ENCODE data around the gene OMA1.
"Not testable (repeated sequence)": the region's sequence is repeated elsewhere in the genome, so short reads cannot be mapped to it uniquely, and the experiment has no call there.

The OMA1 gene

GRCh38 chr1:58555393-58555792 is 8.9 kb upstream of the OMA1 start:
- no peaks in the 10 kb centered on the region for H3K27me3 ChIP-seq (ENCODE audit: control insufficient read depth, insufficient read depth, low read length)
- H3K9ac ChIP-seq (ENCODE audit: low read depth, low read length), result no peak overlapping the region
- no peaks in the 10 kb centered on the region for H3K9me3 ChIP-seq (ENCODE audit: control insufficient read depth, insufficient read depth, low read length)
- H3K4me1 ChIP-seq (ENCODE audit: control insufficient read depth, insufficient read depth, low read length), result no peaks in the 10 kb centered on the region
- no peaks in the 10 kb centered on the region for H3K36me3 ChIP-seq (ENCODE audit: control insufficient read depth, insufficient read depth, low read length)
- no peak overlapping the region for H3K27ac ChIP-seq (ENCODE audit: low read depth, low read length)
- no peak overlapping the region for H3K4me3 ChIP-seq (ENCODE audit: low read depth, low read length)

DNA sequence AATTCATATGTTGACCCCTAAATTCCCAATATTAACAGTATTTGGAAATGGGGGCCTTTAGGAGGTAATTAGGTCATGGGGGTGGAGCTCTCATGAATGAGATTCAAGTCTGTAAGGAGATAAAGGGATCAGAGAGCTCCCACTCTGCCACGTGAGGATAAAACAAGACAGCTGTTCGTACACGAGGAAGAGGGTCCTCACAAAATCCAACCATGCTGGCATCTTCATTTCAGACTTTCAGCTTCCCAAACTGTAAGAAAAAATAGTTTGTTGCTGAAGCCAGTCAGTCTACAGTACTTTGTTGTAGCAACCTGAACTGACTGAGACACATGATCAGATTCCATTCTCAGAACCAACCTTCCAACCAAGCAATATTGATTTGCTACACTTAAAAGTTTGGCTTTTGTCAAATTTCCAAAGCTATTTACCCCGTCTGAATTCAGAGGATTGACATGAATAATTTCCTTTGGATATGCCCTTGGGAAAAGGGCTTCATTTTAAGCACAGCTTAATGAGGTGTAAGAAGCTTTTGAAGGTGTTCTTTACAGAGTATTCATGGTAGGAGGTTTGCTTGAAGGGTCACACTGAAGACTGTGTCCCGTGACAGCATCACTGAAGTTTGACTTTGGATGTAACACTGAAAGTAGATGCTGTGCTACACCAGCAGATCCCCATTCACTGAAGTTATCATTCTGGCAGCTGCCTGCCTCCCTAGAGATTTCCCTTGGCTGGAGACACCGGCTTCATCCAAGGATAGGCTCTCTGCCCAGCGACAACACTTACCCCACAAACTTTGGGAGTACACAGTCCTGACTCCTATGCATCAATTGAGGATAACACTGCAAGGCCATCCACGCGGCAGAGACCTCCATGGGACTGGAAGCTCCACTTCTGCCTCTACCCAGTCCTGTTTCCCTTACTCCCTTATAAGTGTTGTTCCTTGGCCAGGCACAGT is 4.9 kb upstream of the OMA1 start:
- H3K9me3 ChIP-seq (ENCODE audit: control insufficient read depth, insufficient read depth, low read length), result no peaks in the 10 kb centered on the region
- H3K36me3 ChIP-seq (ENCODE audit: control insufficient read depth, insufficient read depth, low read length), result no peaks in the 10 kb centered on the region
- H3K4me3 ChIP-seq (ENCODE audit: low read depth, low read length), result no peak overlapping the region
- no peak overlapping the region for H3K9ac ChIP-seq (ENCODE audit: low read depth, low read length)
- H3K27ac ChIP-seq (ENCODE audit: low read depth, low read length), result no peak overlapping the region
- no peaks in the 10 kb centered on the region for H3K27me3 ChIP-seq (ENCODE audit: control insufficient read depth, insufficient read depth, low read length)
- H3K4me1 ChIP-seq (ENCODE audit: control insufficient read depth, insufficient read depth, low read length), result no peaks in the 10 kb centered on the region

DNA sequence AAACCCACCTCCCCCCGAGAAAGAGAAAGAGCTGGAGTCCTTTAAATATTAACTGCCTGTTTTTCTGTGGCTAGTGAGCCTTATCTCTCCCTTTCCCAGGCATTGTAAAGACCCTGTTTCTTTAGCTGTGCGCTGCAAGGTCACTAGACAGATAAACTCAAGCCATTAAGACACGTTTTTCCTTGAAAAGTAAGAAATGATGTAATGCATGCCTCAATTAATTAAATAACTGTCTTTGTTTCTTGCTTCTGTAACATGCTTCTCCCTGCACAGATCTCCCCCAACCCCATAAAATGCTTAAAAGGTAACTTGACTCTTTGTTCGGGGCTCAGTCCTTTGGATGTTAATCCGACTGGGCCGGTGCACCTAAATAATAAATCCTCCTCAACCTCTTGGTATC is 2.8 kb upstream of the OMA1 start:
- not testable (repeated sequence) for H3K9ac ChIP-seq (ENCODE audit: low read depth, low read length); H3K27ac ChIP-seq (ENCODE audit: low read depth, low read length); H3K4me3 ChIP-seq (ENCODE audit: low read depth, low read length); H3K36me3 ChIP-seq (ENCODE audit: control insufficient read depth, insufficient read depth, low read length); H3K27me3 ChIP-seq (ENCODE audit: control insufficient read depth, insufficient read depth, low read length); H3K9me3 ChIP-seq (ENCODE audit: control insufficient read depth, insufficient read depth, low read length)
- H3K4me1 ChIP-seq (ENCODE audit: control insufficient read depth, insufficient read depth, low read length), result peaks cover 10% of the 10 kb centered on the region; the same call in 1 of the 2 replicates

DNA sequence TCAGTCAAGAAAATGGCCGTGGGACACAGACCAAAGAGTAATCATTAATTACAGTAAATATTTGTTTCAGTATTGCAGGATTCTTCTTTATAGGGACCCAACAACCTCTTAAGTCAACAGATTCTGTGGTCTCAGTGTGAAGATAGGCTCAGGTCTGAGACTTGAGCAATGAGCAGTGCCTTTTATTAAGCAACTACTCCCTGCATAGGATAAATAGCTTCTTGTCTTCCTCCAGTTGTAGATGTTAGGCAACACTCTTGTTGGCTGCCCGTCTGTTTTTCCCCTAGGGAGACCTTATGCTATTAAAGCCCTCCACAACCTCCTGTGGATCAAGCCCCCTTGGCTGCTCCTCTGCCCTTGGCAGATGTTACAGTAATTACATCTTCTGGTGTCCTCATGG is 1.8 kb upstream of the OMA1 start:
- no peak overlapping the region for H3K9ac ChIP-seq (ENCODE audit: low read depth, low read length)
- no peak overlapping the region for H3K4me3 ChIP-seq (ENCODE audit: low read depth, low read length)
- H3K27me3 ChIP-seq (ENCODE audit: control insufficient read depth, insufficient read depth, low read length), result no peaks in the 10 kb centered on the region
- H3K9me3 ChIP-seq (ENCODE audit: control insufficient read depth, insufficient read depth, low read length), result no peaks in the 10 kb centered on the region
- no peaks in the 10 kb centered on the region for H3K36me3 ChIP-seq (ENCODE audit: control insufficient read depth, insufficient read depth, low read length)
- H3K27ac ChIP-seq (ENCODE audit: low read depth, low read length), result no peak overlapping the region
- peaks cover 10% of the 10 kb centered on the region; the same call in 1 of the 2 replicates for H3K4me1 ChIP-seq (ENCODE audit: control insufficient read depth, insufficient read depth, low read length)

DNA sequence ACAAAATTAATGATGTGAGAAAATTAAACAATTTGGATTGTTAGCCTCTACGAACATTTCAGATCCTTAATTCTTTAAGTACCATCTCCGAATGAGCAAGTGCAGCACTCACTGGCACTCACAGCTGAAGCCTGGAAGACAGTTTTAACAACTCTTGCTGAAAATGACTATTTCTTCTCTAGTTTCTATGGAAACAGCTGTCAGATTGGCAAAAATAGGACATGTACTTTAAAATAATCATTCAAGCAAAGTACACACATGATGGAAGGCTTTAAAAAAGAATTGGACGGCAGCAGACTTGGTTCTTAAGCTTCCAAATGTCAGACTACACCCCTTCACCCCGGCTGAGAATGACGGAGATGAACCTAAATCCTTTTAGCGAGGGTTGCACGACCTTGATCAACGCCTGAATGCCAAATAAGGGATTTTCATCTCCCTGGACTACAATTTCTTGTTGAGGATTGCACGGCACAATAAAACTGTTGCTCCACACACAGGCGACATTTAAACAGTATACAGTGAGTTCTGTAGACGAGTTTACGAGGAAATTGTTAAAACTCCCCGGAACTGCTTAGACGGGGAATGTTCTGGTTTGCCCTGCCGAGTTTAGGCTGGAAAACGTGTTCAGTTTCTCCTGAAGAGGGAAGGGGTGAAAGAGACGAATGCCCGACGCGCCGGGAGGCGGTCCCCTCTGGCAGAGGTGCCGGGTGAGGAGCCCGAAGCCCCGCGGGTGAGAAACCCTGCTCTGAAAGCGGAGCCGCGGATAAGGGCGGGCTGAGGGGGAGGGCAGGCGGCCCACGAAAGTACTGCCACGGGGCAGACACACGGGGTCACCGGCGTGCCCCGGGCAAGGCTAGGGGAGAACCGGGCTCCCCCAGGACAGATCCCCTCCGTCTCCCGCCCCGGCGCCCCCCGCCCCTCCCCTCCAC is 671 bp downstream of the OMA1 start:
- Histone ChIP-seq H3K9me3 (ENCODE audit: control insufficient read depth, insufficient read depth, low read length) (no peaks in the 10 kb centered on the region), H3K27me3 (ENCODE audit: control insufficient read depth, insufficient read depth, low read length) (no peaks in the 10 kb centered on the region), H3K36me3 (ENCODE audit: control insufficient read depth, insufficient read depth, low read length) (no peaks in the 10 kb centered on the region), H3K27ac (ENCODE audit: low read depth, low read length) (peak overlapping the region; percentile 88), H3K4me1 (ENCODE audit: control insufficient read depth, insufficient read depth, low read length) (peaks cover 10% of the 10 kb centered on the region; the same call in 1 of the 2 replicates), H3K4me3 (ENCODE audit: low read depth, low read length) (peak overlapping the region; percentile 92), H3K9ac (ENCODE audit: low read depth, low read length) (peak overlapping the region; percentile 83)

GRCh38 chr1:58543260-58543659 is 3.3 kb downstream of the OMA1 start:
- no peak overlapping the region for H3K27ac ChIP-seq (ENCODE audit: low read depth, low read length)
- no peak overlapping the region for H3K4me3 ChIP-seq (ENCODE audit: low read depth, low read length)
- H3K4me1 ChIP-seq (ENCODE audit: control insufficient read depth, insufficient read depth, low read length), result peaks cover 10% of the 10 kb centered on the region; the same call in 1 of the 2 replicates
- no peak overlapping the region for H3K9ac ChIP-seq (ENCODE audit: low read depth, low read length)
- H3K9me3 ChIP-seq (ENCODE audit: control insufficient read depth, insufficient read depth, low read length), result no peaks in the 10 kb centered on the region
- no peaks in the 10 kb centered on the region for H3K27me3 ChIP-seq (ENCODE audit: control insufficient read depth, insufficient read depth, low read length)
- no peaks in the 10 kb centered on the region for H3K36me3 ChIP-seq (ENCODE audit: control insufficient read depth, insufficient read depth, low read length)

DNA sequence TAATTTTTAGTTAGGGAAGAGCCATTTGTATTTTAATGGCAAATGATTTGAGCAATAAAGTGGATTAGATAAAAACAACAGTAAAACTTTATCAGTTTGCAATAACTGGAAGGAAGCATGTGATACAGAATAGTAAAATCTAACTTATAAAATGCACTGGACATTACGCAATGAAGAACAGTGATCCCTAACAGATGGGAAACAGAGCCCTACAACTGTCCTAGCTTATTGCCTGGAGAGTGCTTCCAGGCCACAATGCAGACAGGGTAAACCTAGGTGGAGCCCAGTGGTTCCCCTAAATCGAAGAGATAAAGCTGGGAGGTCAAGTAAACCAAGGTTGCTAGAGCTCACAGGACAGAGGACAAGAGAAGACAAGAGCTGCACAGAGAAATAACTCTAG is 7.0 kb downstream of the OMA1 start:
- Histone ChIP-seq H3K27me3 (ENCODE audit: control insufficient read depth, insufficient read depth, low read length) (no peaks in the 10 kb centered on the region), H3K9ac (ENCODE audit: low read depth, low read length) (no peak overlapping the region), H3K27ac (ENCODE audit: low read depth, low read length) (no peak overlapping the region), H3K4me1 (ENCODE audit: control insufficient read depth, insufficient read depth, low read length) (no peaks in the 10 kb centered on the region), H3K36me3 (ENCODE audit: control insufficient read depth, insufficient read depth, low read length) (no peaks in the 10 kb centered on the region), H3K4me3 (ENCODE audit: low read depth, low read length) (no peak overlapping the region), H3K9me3 (ENCODE audit: control insufficient read depth, insufficient read depth, low read length) (no peaks in the 10 kb centered on the region)

- no peak overlapping the region for H3K9ac ChIP-seq (ENCODE audit: low read depth, low read length)
- no peak overlapping the region for H3K4me3 ChIP-seq (ENCODE audit: low read depth, low read length)
- no peaks in the 10 kb centered on the region for H3K27me3 ChIP-seq (ENCODE audit: control insufficient read depth, insufficient read depth, low read length)
- no peaks in the 10 kb centered on the region for H3K36me3 ChIP-seq (ENCODE audit: control insufficient read depth, insufficient read depth, low read length)
- no peaks in the 10 kb centered on the region for H3K9me3 ChIP-seq (ENCODE audit: control insufficient read depth, insufficient read depth, low read length)
- H3K4me1 ChIP-seq (ENCODE audit: control insufficient read depth, insufficient read depth, low read length), result no peaks in the 10 kb centered on the region
- no peak overlapping the region for H3K27ac ChIP-seq (ENCODE audit: low read depth, low read length)
These were observed 7.7 kb downstream of the OMA1 start for GRCh38 chr1:58538821-58539220.

DNA sequence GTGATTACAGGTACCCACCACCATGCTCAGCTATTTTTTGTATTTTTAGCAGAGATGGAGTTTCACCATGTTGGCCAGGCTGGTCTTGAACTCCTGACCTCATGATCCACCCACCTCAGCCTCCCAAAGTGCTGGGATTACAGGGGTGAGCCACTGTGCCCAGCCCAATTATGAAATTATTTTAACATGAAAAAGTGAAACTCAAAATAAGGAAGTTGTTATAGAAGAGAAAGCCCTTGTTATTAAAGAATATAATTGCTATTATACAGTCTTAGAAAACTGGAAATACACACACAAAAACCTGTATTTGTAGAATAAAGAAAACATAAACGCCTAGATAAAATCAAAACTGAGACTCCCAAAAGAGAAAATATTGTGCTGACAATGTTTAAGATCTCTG is 14.7 kb downstream of the OMA1 start:
- not testable (repeated sequence) for H3K4me3 ChIP-seq (ENCODE audit: low read depth, low read length); H3K4me1 ChIP-seq (ENCODE audit: control insufficient read depth, insufficient read depth, low read length); H3K9me3 ChIP-seq (ENCODE audit: control insufficient read depth, insufficient read depth, low read length); H3K27me3 ChIP-seq (ENCODE audit: control insufficient read depth, insufficient read depth, low read length); H3K9ac ChIP-seq (ENCODE audit: low read depth, low read length); H3K36me3 ChIP-seq (ENCODE audit: control insufficient read depth, insufficient read depth, low read length); H3K27ac ChIP-seq (ENCODE audit: low read depth, low read length)

GRCh38 chr1:58529284-58529683 is 17.2 kb downstream of the OMA1 start:
- no peak overlapping the region for H3K9ac ChIP-seq (ENCODE audit: low read depth, low read length)
- no peaks in the 10 kb centered on the region for H3K27me3 ChIP-seq (ENCODE audit: control insufficient read depth, insufficient read depth, low read length)
- no peaks in the 10 kb centered on the region for H3K4me1 ChIP-seq (ENCODE audit: control insufficient read depth, insufficient read depth, low read length)
- H3K27ac ChIP-seq (ENCODE audit: low read depth, low read length), result no peak overlapping the region
- H3K9me3 ChIP-seq (ENCODE audit: control insufficient read depth, insufficient read depth, low read length), result no peaks in the 10 kb centered on the region
- H3K36me3 ChIP-seq (ENCODE audit: control insufficient read depth, insufficient read depth, low read length), result 0 out of 2 replicates have a peak, but pooled peaks cover 3% of the 10 kb centered on the region
- no peak overlapping the region for H3K4me3 ChIP-seq (ENCODE audit: low read depth, low read length)

DNA sequence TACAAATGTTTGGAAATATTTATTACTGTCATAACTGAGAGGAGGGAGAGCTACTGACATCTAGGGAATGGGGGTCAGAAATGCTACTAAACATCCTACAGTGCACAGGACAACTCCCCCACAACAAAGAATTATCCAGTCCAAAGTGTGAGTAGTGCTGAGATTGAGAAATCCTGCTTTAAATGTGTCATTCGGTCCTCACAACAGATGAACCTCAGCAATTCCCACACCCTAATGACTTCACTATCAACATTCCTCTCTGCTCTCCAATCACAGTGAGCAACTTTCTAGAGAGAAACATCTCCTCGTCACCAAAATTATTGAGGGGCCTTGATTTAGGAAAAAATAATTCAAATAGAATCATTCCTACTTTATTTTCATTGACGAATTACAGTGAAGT is 18.0 kb downstream of the OMA1 start:
- H3K36me3 ChIP-seq (ENCODE audit: control insufficient read depth, insufficient read depth, low read length), result 0 out of 2 replicates have a peak, but pooled peaks cover 3% of the 10 kb centered on the region
- no peaks in the 10 kb centered on the region for H3K4me1 ChIP-seq (ENCODE audit: control insufficient read depth, insufficient read depth, low read length)
- H3K4me3 ChIP-seq (ENCODE audit: low read depth, low read length), result no peak overlapping the region
- no peaks in the 10 kb centered on the region for H3K27me3 ChIP-seq (ENCODE audit: control insufficient read depth, insufficient read depth, low read length)
- H3K9ac ChIP-seq (ENCODE audit: low read depth, low read length), result no peak overlapping the region
- no peaks in the 10 kb centered on the region for H3K9me3 ChIP-seq (ENCODE audit: control insufficient read depth, insufficient read depth, low read length)
- H3K27ac ChIP-seq (ENCODE audit: low read depth, low read length), result no peak overlapping the region
